SH-SY5Y (cell line): ENCODE results near the gene IGSF22.

Experiments
- GATA2 ChIP-seq: IDR thresholded peaks from 2 replicates; pipeline ENCODE4 v1.6.1; 2011; ENCODE audit warnings: mild to moderate bottlenecking, low read depth, low read length
- GATA3 ChIP-seq: IDR thresholded peaks from 2 replicates; pipeline ENCODE4 v1.6.1; 2011; ENCODE audit warnings: low read depth, mild to moderate bottlenecking, low read length, moderate library complexity

GRCh38 chr11:18698341-18699268 lies 27.4 kb downstream of the IGSF22 start, which contains the start of gene TMEM86A:
- TF ChIP-seq GATA2 = no peak
- no peak for TF ChIP-seq GATA3
